ENCODE data around the gene RUVBL2. TPM values are rescaled to one million over a fixed set of nuclear protein-coding genes. Genes with fewer than 3 reads are reported as not detected.

The RUVBL2 gene
- total RNA-seq, 2 donors from 2014 or later = 110 to 126 TPM

DNA sequence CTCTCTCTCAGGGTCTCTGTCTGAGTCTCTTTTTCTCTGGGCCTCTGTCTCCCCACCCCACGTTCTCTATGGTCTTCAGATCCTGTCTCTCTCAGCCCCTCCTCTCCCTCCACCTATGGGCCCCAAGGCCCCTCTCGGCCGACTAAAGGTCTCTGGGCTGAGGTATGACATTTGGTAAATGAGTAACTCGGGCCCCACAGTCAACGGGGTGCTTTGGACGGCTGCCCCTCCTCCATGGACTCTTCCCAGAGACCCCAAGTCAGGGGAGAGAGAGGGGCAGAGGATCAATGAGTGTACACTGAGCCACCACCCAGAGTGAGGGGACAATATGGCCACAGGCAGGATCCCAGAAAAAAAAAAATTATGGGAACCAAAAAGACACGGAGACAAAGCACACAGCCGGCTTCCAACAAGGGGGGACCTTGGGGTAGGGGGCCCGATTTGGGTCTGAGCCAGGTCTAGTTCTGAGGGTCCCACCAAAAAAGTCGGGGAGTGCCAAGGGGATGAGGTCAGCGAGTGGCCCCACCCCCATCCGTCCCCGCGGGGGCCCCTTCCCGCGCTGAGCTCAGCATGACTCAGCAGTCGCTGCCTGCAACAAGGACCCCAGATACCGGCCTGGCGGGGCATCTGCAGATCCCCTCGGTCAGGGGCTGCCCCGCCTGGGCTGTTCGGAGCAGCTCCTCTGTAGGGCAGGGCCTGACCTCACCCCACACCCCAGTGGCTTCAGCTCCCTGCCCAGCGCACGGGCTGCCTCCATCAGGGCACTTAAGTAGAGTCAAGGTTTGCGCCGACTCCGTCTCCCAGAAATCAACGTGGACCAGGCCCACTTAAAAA, 30.1 kb upstream of the RUVBL2 start:
- Histone ChIP-seq H3K4me1 (replicated peaks) (peaks cover 7% of the 10 kb centered on the region), H3K9me3 (no peaks in the 10 kb centered on the region), H3K4me3 (peak overlapping the region in 1 of 2 donors; percentile 69), H3K36me3 (no peaks in the 10 kb centered on the region), H3K27ac (peak overlapping the region; percentile 93 to 95), H3K27me3 (replicated peaks; ENCODE audit: insufficient read depth) (no peaks in the 10 kb centered on the region)
- peak; percentile 47 for DNase-seq (ENCODE audit: low spot score)
- intact Hi-C loops (cut with DNase I) = loop anchor here (2.0 to 10.0 kb wide), 2 partner anchors 91 to 319 kb away; partner anchors contain the start of genes CA11 and PPP1R15A
- TF ChIP-seq, protein P1, sequence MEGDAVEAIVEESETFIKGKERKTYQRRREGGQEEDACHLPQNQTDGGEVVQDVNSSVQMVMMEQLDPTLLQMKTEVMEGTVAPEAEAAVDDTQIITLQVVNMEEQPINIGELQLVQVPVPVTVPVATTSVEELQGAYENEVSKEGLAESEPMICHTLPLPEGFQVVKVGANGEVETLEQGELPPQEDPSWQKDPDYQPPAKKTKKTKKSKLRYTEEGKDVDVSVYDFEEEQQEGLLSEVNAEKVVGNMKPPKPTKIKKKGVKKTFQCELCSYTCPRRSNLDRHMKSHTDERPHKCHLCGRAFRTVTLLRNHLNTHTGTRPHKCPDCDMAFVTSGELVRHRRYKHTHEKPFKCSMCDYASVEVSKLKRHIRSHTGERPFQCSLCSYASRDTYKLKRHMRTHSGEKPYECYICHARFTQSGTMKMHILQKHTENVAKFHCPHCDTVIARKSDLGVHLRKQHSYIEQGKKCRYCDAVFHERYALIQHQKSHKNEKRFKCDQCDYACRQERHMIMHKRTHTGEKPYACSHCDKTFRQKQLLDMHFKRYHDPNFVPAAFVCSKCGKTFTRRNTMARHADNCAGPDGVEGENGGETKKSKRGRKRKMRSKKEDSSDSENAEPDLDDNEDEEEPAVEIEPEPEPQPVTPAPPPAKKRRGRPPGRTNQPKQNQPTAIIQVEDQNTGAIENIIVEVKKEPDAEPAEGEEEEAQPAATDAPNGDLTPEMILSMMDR (IDR thresholded peaks at IDR 0.05) = no peak
- TF ChIP-seq POLR2A (IDR thresholded peaks at IDR 0.05) (peak; percentile 35), POLR2AphosphoS5 (IDR thresholded peaks at IDR 0.05) (peak; percentile 32)
- 22% methylated on average over 27 of the region's 28 CpGs for WGBS

DNA sequence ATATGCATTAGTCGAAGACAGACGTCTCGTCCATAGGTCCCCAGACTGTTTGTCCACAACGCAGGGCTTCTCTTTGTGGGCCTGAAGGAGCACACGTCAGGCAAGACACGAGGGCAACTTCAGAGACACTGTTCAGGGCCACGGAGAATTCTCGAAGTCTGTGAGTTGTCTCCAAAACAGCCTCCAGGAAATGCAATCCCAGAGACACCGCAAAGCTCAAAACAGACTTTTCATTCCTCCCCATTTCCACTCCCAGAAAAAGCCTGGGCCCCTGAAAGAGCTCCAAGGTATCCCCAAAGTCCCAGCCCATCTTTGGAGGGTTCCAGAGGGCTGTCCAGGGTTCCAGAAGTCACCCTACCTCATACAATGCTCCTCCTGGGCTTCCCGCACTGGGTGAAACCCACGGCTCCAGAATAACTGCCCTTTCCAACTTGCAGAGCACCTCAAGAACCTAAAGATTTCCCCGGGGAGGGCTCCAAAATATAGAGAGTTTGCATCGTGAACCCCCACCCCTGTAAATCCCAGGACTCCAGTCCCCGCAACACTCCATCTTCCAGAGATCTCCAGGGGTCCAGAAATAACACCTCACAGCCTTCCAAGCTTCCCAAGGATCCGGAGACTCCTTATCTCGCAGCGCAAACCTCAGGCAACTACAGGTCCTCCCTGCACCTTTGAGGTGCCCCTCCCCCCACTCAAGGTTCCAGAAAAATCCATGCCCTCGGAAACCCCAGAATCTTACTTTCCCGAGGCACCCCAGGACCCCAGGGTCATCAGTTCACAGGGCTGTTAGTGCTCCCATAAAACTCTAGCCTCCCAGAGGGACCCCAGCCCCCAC, 29.3 kb upstream of the RUVBL2 start:
- no peak for TF ChIP-seq POLR2A (IDR thresholded peaks at IDR 0.05)
- TF ChIP-seq POLR2AphosphoS5 (IDR thresholded peaks at IDR 0.05) = peak; percentile 2
- TF ChIP-seq, protein P1 (IDR thresholded peaks at IDR 0.05) = no peak
- DNase-seq (ENCODE audit: low spot score) = no peak
- Histone ChIP-seq H3K27me3 (replicated peaks; ENCODE audit: insufficient read depth) (no peaks in the 10 kb centered on the region), H3K9me3 (no peaks in the 10 kb centered on the region), H3K27ac (peak overlapping the region; percentile 93 to 95), H3K36me3 (no peaks in the 10 kb centered on the region), H3K4me1 (replicated peaks) (peaks cover 7% of the 10 kb centered on the region), H3K4me3 (peak overlapping the region; percentile 69 to 86)
- intact Hi-C loops (cut with DNase I) = loop anchor here (2.0 to 10.0 kb wide), 2 partner anchors 92 to 320 kb away; partner anchors contain the start of genes CA11 and PPP1R15A
- 34% methylated on average over 15 of the region's 19 CpGs for WGBS

DNA sequence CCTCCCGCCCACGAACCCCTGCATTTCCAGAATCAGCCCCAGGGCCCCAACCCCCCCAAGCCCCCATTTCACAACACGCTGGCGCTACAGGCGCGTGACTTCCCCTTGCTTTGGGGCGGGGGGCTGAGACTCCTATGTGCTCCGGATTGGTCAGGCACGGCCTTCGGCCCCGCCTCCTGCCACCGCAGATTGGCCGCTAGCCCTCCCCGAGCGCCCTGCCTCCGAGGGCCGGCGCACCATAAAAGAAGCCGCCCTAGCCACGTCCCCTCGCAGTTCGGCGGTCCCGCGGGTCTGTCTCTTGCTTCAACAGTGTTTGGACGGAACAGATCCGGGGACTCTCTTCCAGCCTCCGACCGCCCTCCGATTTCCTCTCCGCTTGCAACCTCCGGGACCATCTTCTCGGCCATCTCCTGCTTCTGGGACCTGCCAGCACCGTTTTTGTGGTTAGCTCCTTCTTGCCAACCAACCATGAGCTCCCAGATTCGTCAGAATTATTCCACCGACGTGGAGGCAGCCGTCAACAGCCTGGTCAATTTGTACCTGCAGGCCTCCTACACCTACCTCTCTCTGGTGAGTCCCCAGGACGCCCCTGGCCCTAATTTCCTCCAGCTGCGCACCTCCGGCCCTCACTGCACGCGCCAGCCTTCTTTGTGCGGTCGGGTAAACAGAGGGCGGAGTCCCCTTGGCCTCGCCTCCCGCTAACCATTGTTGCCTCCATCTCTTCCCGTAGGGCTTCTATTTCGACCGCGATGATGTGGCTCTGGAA, 28.5 kb upstream of the RUVBL2 start, which contains the start of gene FTL:
Gene FTL (plus strand): TSS at position 270 of the 766 bp plus-strand sequence. CDS start 199 bp downstream, at position 469.
- TF ChIP-seq POLR2AphosphoS5 (IDR thresholded peaks at IDR 0.05) (peak; percentile 98), POLR2A (IDR thresholded peaks at IDR 0.05) (peak; percentile 100)
- TF ChIP-seq, protein P1 (IDR thresholded peaks at IDR 0.05) = peak in 2 of 4 experiments; percentile 19 to 20
- H3K9me3 ChIP-seq = no peaks in the 10 kb centered on the region
- peak within 1 kb of the TSS; percentile 93 to 95 for H3K27ac ChIP-seq
- peaks cover 7% of the 10 kb centered on the region for H3K4me1 ChIP-seq (replicated peaks)
- H3K4me3 ChIP-seq = peak within 1 kb of the TSS; percentile 69 to 86
- WGBS = under 1% methylated on average over 41 of the region's 52 CpGs
- no peaks in the 10 kb centered on the region for H3K27me3 ChIP-seq (replicated peaks; ENCODE audit: insufficient read depth)
- peak; percentile 97 for DNase-seq (ENCODE audit: low spot score)
- intact Hi-C loops (cut with DNase I) = loop anchor here (2.0 to 10.0 kb wide), 2 partner anchors 92 to 320 kb away; partner anchors contain the start of genes CA11 and PPP1R15A
- peaks cover 0 to 5% of the 10 kb centered on the region in 2 donors for H3K36me3 ChIP-seq

DNA sequence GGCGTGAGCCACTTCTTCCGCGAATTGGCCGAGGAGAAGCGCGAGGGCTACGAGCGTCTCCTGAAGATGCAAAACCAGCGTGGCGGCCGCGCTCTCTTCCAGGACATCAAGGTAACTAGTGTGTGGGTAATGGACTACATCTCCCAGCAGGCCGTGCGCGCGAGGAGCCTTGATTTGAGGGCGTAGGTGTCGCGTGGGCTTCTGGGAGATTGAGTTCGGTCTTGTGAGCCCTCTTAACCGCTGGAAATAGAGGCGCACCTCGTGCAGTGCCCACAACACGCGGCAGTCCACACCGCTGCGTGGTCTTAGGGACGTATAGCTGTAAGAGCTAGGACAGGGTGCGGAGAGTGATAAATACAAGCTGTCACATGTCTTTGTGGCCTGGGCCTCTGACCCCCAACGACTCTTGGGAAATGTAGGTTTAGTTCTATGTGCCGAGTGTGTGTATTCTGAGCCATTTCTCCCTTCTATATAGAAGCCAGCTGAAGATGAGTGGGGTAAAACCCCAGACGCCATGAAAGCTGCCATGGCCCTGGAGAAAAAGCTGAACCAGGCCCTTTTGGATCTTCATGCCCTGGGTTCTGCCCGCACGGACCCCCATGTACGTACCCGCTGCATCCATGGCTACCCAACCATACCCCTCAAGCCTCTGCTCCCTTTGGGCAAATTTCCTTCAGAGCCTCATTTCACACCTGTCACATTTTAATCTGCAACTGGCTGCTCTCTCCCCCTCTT, 27.7 kb upstream of the RUVBL2 start:
- H3K27ac ChIP-seq = peak overlapping the region; percentile 93 to 95
- peak overlapping the region; percentile 69 to 86 for H3K4me3 ChIP-seq
- intact Hi-C loops (cut with DNase I) = loop anchor here (2.0 to 10.0 kb wide), 2 partner anchors 93 to 321 kb away; partner anchors contain the start of genes CA11 and PPP1R15A
- TF ChIP-seq, protein P1 (IDR thresholded peaks at IDR 0.05) = no peak
- peak; percentile 85 for TF ChIP-seq POLR2AphosphoS5 (IDR thresholded peaks at IDR 0.05)
- peak; percentile 91 for DNase-seq (ENCODE audit: low spot score)
- no peaks in the 10 kb centered on the region for H3K27me3 ChIP-seq (replicated peaks; ENCODE audit: insufficient read depth)
- no peaks in the 10 kb centered on the region for H3K9me3 ChIP-seq
- 11% methylated on average over 35 of the region's 36 CpGs for WGBS
- peaks cover 0 to 5% of the 10 kb centered on the region in 2 donors for H3K36me3 ChIP-seq
- H3K4me1 ChIP-seq (replicated peaks) = peaks cover 7% of the 10 kb centered on the region

Data from prostate gland (tissue), 2 donors.